GM18868 (cell line): Measurements from ENCODE around the gene SAMD13.

ENCODE experiments used
- ATAC-seq: cut with Tn5 transposase; IDR thresholded peaks from one replicate; pipeline ENCODE4 v1.9.1; 2021; ENCODE audit warnings: mild to moderate bottlenecking, moderate library complexity; ENCODE audit not compliant: unreplicated experiment

Gene SAMD13

DNA sequence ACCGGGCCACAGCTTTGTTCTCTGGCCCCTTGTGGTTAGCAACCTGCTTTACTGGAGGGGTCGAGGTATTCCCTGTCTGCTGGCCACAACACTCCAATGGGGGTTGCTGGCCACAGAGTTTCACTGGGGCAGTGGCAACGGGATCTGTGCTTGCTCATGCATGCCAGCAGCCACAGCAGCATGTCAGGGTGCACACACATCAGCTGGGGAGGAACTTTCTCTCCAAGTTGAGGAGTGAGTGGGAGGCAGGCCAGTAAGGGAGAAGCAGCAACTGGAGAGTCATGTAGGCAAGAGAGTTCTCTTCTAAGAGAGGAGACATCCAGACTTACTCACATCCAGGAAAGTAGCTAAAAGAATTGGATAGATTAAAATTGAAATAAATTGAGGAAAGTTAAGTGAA, 38.0 kb downstream of the SAMD13 start:
- no peak for ATAC-seq

- no peak for ATAC-seq
Observed at GRCh38 chr1:84344286-84344685, 42.8 kb downstream of the SAMD13 start.

- no peak for ATAC-seq
Observed at GRCh38 chr1:84345220-84345619, 43.7 kb downstream of the SAMD13 start.

DNA sequence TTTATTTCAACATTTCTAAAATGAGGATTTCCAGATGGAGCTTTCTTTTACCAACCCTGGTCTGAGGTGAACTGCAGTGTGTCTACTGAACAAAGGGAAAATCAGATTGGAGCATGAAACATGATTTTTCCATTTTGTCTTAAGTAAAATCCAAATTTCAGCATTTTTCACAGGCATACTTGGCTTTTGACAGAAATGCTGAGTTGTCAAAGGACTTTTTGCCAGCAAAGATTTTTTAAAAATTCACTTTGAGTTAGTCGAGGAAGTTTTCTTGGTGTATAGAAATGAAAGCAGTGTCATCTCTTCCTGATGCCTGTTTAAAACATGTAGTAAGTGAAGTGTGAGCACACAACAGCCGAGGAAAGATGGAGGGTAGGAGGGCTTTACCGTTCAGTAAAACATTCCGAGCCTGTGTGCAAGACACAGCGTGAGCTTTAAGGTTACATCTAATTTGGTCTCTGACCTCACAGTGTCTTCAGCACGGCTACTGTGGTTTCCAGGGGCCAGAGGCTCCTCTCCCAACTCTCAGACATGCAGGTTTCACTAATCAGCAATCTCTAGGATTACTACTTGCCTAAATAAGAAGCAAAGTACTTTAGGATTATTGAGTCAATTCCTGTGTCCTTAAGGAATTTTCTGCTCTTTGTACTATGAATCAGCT, 45.9 kb downstream of the SAMD13 start:
- ATAC-seq, result no peak

DNA sequence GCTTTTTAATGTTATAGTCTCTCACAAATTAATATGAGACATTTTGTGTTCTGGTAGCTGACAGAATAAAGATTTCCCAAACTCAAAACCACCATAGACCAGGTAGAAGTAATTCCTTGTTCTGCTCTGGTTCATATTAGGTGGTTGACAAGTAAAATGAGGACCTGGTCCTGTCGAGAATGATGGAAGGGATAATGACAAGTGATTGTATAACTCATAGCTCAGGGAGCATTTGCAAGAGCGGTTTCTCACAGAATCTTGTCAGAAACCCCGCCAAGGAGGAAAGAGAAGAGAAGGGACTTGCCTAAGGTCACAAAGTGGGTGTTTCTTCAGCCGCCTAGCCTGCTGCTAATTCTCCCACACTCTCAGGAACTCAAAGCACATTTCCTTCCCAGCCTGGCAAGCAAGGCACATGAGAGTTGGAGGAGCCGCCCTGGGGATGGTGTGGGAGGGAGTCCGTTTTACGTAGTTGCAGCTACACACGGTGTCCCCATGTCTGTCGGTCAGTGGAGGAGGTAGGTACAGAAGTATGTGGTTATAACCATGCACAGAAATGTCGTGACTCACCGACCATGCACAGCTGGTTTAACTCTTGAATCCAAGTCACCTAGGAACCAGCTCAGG, 46.5 kb downstream of the SAMD13 start:
- peak; percentile 51 for ATAC-seq

DNA sequence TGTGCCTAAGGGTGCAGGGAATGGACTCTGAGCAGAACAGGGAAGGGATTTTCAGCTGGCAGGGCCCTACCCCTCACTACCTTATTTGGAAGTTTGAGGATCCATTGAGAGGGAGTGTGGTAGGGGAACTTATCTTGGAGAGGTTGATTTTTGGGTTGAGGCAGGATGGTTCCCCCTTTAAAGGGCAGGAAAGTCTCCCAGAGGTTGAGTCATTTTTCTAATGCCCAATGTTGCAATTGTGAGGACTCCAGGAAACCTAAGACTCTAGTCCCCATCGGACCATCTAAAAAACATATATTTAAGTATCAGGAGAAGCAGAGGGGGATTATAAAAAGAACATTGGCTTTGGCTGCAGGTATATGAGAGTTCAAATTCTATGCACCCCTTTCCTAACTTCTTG, 47.3 kb downstream of the SAMD13 start:
- ATAC-seq, result no peak

- no peak for ATAC-seq
Observed at GRCh38 chr1:84350104-84350503, 48.6 kb downstream of the SAMD13 start.

GRCh38 chr1:84350550-84350949, 49.0 kb downstream of the SAMD13 start:
- no peak for ATAC-seq

GRCh38 chr1:84352298-84353106, 51.0 kb downstream of the SAMD13 start:
- ATAC-seq, result no peak

DNA sequence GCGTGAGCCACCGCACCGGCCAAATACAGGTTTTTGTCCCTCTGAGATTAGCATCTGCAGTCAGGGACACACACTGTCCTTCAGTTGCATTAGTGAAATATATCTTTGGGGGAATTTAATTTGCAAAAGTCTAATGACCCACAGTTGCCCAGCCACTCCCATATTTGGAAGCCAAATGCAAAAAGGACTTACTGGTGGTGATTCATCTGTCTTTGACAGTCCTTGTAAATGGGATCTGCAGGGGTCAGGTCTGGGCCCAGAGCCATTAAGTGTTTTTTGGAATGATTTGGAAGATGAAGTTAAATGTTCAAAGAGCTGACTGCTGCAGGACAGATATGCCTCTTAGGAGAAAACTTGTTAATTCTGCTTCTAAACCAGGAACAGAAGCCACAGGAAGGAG, 52.2 kb downstream of the SAMD13 start:
- no peak for ATAC-seq

DNA sequence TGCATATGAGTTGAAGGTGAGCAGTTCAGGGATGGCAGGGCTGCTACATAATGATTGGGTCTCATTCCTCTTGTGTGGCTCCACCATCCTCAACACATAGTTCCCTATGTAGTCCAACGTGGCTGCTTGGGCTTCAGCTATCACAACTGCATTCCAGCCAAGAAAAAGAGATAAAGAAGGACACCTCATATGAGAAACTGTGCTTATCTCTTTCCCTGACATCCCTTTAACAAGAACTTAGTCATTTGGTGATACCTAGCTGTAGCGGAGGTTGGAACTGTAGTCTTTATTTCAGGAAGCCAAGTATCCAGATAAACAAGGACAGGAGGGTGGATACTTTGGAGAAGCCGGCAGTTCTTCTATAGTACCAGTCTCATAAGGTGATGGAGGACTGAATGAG, 54.0 kb downstream of the SAMD13 start:
- ATAC-seq, result no peak

DNA sequence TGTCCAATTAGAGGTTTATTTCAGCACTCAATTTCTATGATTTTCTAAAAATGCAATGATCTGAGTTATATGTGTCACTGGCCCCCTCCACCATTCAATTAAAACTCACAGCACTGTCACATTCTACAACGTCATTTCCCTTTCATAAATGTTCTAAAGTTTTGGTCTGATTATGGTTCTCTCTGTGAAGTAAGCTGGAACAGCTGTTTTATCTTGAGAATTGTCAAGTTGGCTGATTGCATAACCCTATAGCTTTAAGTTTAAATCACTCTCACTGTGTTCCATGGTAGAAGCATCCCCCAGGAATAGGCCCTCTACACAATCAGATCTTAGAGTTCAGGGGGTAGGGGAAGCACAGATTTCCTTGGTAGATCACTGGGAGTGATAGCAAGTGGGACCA, 55.4 kb downstream of the SAMD13 start:
- no peak for ATAC-seq

GRCh38 chr1:84358695-84359094, 57.2 kb downstream of the SAMD13 start:
- no peak for ATAC-seq

- no peak for ATAC-seq
Observed at GRCh38 chr1:84360316-84360715, 58.8 kb downstream of the SAMD13 start.

DNA sequence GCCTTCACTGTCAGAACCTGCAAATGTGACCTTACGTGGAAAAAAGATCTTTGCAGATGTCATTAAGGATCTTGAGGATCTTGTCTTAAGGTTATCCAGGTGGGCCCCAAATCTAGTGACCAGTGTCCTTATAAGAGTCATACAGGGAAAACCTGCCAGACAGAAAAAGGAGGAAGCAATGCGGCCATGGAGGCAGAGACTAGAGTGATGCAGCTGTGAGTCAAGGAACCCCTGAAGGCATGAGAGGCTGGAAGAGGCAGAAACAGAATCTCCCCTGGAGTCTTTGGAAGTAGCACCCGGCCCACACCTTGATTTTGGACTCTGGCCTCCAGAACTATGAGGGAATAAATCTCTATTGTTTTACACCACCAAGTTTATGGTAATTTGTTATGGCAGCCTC, 60.3 kb downstream of the SAMD13 start:
- no peak for ATAC-seq

- no peak for ATAC-seq
Observed at GRCh38 chr1:84363019-84363418, 61.5 kb downstream of the SAMD13 start.

DNA sequence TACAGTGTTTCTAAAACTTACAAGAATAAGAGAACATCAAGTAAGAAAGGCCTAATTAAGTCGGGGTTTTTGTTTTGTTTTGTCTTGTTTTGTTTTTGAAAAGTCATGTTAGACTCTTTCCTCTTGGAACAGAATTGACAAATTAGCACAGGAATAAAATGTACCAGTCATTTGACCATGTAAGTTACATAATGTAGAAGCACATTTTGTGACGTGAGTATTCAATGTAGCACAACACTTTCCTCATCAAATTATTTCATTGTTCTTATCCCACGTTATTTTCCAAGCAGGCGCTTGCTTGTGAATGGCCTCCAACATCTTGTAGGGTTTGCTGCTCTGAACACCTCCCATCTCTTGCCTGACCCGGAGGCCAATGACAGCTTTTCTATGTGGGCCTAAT, 62.1 kb downstream of the SAMD13 start:
- ATAC-seq, result no peak

DNA sequence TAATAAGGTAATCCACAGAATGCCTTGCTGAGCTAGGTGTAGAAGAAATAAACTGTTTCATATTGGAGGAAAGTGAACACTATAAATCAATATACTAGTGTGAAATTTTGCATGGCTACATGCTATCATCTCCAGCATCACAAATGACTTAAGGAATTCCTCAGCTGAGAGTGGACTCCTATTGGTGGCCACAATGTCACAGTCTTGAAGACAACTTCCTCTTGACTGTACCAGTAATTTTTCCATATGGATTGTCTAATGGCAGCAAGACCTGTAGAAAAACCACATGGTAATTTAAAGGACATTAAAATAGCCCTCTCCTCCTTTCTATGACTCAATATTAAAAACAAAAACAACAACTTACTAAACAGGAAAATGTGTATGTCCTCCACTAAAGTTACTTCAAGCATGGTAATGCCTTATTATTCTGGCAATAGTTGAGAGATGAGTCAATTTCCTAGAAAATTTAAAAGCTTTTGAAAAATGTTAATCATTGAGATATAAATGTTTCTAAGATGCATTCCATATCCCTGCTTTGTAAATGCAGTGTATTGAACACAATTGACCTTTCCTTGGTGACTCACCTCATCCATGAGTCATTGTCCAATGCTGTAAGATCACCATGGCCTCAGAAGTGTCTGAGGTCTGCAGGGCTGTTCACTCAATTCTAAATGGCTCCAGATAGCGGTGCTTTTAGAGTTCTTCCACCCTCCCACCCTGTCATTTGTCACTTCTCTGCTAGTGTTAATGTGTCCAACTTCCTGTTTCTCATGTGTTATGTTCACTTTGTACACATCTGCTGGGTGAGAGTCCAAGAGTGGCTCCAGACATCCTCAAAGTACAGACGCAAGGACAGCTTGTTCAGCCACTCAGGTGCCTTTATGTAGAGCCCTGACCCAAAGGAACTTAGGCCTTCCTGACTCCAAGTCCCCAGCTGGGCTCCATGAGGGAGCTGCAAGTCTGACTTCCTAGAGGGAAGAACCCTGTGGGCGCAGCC, 64.0 kb downstream of the SAMD13 start:
- ATAC-seq, result peak; percentile 61

GRCh38 chr1:84366786-84367185, 65.3 kb downstream of the SAMD13 start:
- ATAC-seq, result no peak

DNA sequence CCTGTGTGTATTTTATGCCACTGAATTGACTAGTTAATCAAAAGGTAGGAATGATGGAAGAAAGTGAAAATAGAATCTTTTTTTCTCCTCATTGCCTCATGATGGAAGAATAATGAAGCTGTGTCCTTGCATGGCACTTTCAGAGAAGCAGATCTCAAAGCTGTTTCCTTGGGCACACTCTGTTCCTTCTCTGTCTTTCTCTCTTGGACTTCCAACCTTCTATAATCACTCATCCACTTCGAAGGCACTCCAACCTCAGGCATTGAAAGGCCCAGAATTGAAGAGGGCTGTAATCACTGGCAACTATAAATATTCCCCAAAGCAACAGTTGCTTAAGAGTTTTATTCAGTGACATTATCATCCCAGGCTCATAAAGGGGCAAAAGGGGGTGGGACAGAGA, 65.7 kb downstream of the SAMD13 start:
- ATAC-seq, result no peak

DNA sequence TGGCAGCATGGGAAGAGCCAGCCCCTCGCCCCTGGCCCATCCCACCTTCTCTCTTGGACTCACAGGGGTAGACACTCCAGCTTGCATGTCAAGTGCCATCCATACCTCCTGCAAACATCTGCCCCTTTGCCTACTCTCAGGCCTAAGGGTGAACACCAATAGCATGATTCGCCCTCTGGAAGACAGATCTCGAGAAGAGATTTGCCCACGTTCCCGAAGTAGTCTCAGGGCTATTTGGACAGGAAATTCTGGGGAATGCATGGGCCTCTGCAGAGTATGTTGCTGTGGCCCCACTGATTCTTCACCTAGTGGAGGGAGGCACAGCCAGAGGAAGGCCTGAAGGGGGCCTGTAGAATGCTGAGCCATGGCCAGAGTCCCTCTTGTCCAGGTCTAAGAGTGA, 66.9 kb downstream of the SAMD13 start:
- ATAC-seq, result no peak
